GM12878 (cell line): ENCODE measurements around the gene LRRC55. TPM values are rescaled to one million over a fixed set of nuclear protein-coding genes. Genes with fewer than 3 reads are reported as not detected.

Experiments used
- ATAC-seq: fragments of 200-7000 bp; cut with Tn5 transposase; 3 replicates; pipeline ENCODE4 v1.9.1; 2020; ENCODE audit warnings: mild to moderate bottlenecking, moderate library complexity
- BruUV-seq: library from RNA; stranded (reverse); fragments of 400-500 nt; replicated peaks from 2 replicates; lab custom pipeline; 2021; lab: Mats Ljungman, UMichigan
- CTCF ChIA-PET: fragments of 300-600 bp; sonication (Branson Sonifier 250); formaldehyde crosslinking; extraction: SDS; loops from one replicate; lab custom pipeline; 2021; ENCODE audit warnings: inconsistent platforms; lab: Yijun Ruan, JAX
- POLR2A ChIA-PET: fragments of 350-600 bp; formaldehyde crosslinking; extraction: SDS; loops from one replicate; lab custom pipeline; 2021; ENCODE audit warnings: inconsistent platforms; lab: Charles Lee
- RAD21 ChIA-PET: fragments of 300-600 bp; sonication (Branson Sonifier 250); formaldehyde crosslinking; loops from one replicate; lab custom pipeline; 2023; ENCODE audit warnings: antibody characterized with exemption; ENCODE audit not compliant: unreplicated experiment; lab: Charles Lee
- SMC1A ChIA-PET: fragments of 300-600 bp; sonication (Branson Sonifier 250); formaldehyde crosslinking; loops from one replicate; lab custom pipeline; 2023; ENCODE audit not compliant: unreplicated experiment, uncharacterized antibody; lab: Charles Lee
- DNase-seq: peaks from one replicate; pipeline ENCODE4 v3.0.0-alpha.2; 2011; ENCODE audit warnings: low read depth, low spot score
- FAIRE-seq: peaks from 3 replicates; lab custom pipeline; 2011; peaks lifted over from hg19 to GRCh38; lab: Jason Lieb, UNC
- H2AFZ ChIP-seq: 2 replicates; pipeline ENCODE4 v1.6.0; 2011; ENCODE audit warnings: low read depth, low read length, control low read depth; ENCODE audit not compliant: control insufficient read depth
- H3K27ac ChIP-seq: 2 replicates; pipeline ENCODE4 v1.5.1; 2011; ENCODE audit warnings: control low read depth; ENCODE audit not compliant: control insufficient read depth, insufficient read depth
- H3K27me3 ChIP-seq, 2 experiments: replicated peaks in 1 of 2; 2 replicates each; pipeline versions ENCODE4 v1.6.0 to v1.6.1; 2011; ENCODE audit warnings: low read length in 1 of 2; ENCODE audit not compliant: control insufficient read depth in 2 of 2, insufficient read depth in 2 of 2
- H3K36me3 ChIP-seq, 2 experiments: 2 replicates each; pipeline ENCODE4 v1.5.1; 2011; ENCODE audit warnings: low read length in 1 of 2; ENCODE audit not compliant: control insufficient read depth in 2 of 2, insufficient read depth in 2 of 2
- H3K4me1 ChIP-seq: 2 replicates; pipeline ENCODE4 v1.6.1; 2011; ENCODE audit warnings: mild to moderate bottlenecking, low read length, moderate library complexity, mixed read lengths; ENCODE audit not compliant: control insufficient read depth, insufficient read depth
- H3K4me2 ChIP-seq: 2 replicates; pipeline ENCODE4 v1.6.0; 2011; ENCODE audit warnings: control low read depth; ENCODE audit not compliant: control insufficient read depth, insufficient read depth
- H3K4me3 ChIP-seq: fragments of 200-600 bp; sonication (generic); 2 replicates; pipeline ENCODE4 v1.5.1; 2016
- H3K79me2 ChIP-seq: 2 replicates; pipeline ENCODE4 v1.6.0; 2011; ENCODE audit warnings: low read length; ENCODE audit not compliant: control insufficient read depth, insufficient read depth
- H3K9ac ChIP-seq: 2 replicates; pipeline ENCODE4 v1.8.0; 2011; ENCODE audit warnings: low read length, control low read depth, mixed read lengths; ENCODE audit not compliant: control insufficient read depth, insufficient read depth
- H3K9me3 ChIP-seq: replicated peaks from 3 replicates; pipeline ENCODE4 v1.5.1; 2011; ENCODE audit warnings: mild to moderate bottlenecking, low read length; ENCODE audit not compliant: control insufficient read depth, insufficient read depth
- H4K20me1 ChIP-seq: 2 replicates; pipeline ENCODE4 v1.6.0; 2011; ENCODE audit not compliant: control insufficient read depth, insufficient read depth
- ASH2L ChIP-seq: fragments of 300-600, 200-600 bp; sonication (generic); IDR thresholded peaks from 2 replicates; pipeline ENCODE4 v1.6.1; 2017; ENCODE audit warnings: low read depth, mild to moderate bottlenecking, borderline replicate concordance
- CEBPB ChIP-seq, 2 experiments: fragments of 150-350 bp in 1 of 2; IDR thresholded peaks; 2 replicates each; pipeline ENCODE4 v1.6.1; 2012 to 2014; ENCODE audit warnings: low read depth in 2 of 2, low read length in 2 of 2, borderline replicate concordance in 1 of 2, inconsistent platforms in 1 of 2
- CHD4 ChIP-seq: fragments of 200-600 bp; sonication (generic); IDR thresholded peaks from 2 replicates; pipeline ENCODE4 v1.6.1; 2016; ENCODE audit warnings: mild to moderate bottlenecking
- KDM1A ChIP-seq: fragments of 200-600 bp; sonication (generic); IDR thresholded peaks from 2 replicates; pipeline ENCODE4 v1.6.1; 2016; ENCODE audit warnings: borderline replicate concordance
- MTA2 ChIP-seq: fragments of 450-650 bp; IDR thresholded peaks from 2 replicates; pipeline ENCODE4 v1.6.1; 2016; ENCODE audit warnings: low read depth, mild to moderate bottlenecking, moderate library complexity
- PKNOX1 ChIP-seq: fragments of 450-650 bp; IDR thresholded peaks from 2 replicates; pipeline ENCODE4 v1.6.1; 2016; ENCODE audit warnings: mild to moderate bottlenecking
- POLR2AphosphoS2 ChIP-seq: IDR thresholded peaks from 2 replicates; pipeline ENCODE4 v1.6.1; 2011; ENCODE audit warnings: low read depth, mild to moderate bottlenecking, low read length, improper control_type of control experiment, moderate library complexity
- RAD51 ChIP-seq: fragments of 450-650 bp; IDR thresholded peaks from 2 replicates; pipeline ENCODE4 v1.6.1; 2016; ENCODE audit warnings: moderate library complexity, mild to moderate bottlenecking, inconsistent platforms
- SMAD1 ChIP-seq: fragments of 450-650 bp; IDR thresholded peaks from 2 replicates; pipeline ENCODE4 v1.6.1; 2018; ENCODE audit warnings: mild to moderate bottlenecking, low read depth; ENCODE audit not compliant: partially characterized antibody
- SMC3 ChIP-seq: IDR thresholded peaks from 2 replicates; pipeline ENCODE4 v1.6.1; 2011; ENCODE audit warnings: low read length, improper control_type of control experiment, borderline replicate concordance
- STAT3 ChIP-seq: IDR thresholded peaks from 2 replicates; pipeline ENCODE4 v1.6.1; 2011; ENCODE audit warnings: low read depth, low read length, improper control_type of control experiment
- TCF3 ChIP-seq: IDR thresholded peaks from 2 replicates; pipeline ENCODE4 v1.6.1; 2012; ENCODE audit warnings: low read depth, mild to moderate bottlenecking, low read length, borderline replicate concordance; ENCODE audit not compliant: insufficient read depth
- TCF7 ChIP-seq: IDR thresholded peaks from 2 replicates; pipeline ENCODE4 v1.6.1; 2014; ENCODE audit warnings: antibody characterized with exemption, borderline replicate concordance
- ZBTB11 ChIP-seq: fragments of 450-650 bp; formaldehyde crosslinking; IDR thresholded peaks from 2 replicates; pipeline ENCODE4 v1.5.0; 2022; ENCODE audit warnings: mild to moderate bottlenecking, missing genetic modification characterization
- ZNF217 ChIP-seq: fragments of 450-650 bp; IDR thresholded peaks from 2 replicates; pipeline ENCODE4 v1.6.1; 2017; ENCODE audit warnings: antibody characterized with exemption, mild to moderate bottlenecking
- ZNF274 ChIP-seq: IDR thresholded peaks from one replicate; pipeline ENCODE4 v1.8.0; 2011; ENCODE audit not compliant: insufficient read length, insufficient read depth
- ZNF622 ChIP-seq: fragments of 450-650 bp; IDR thresholded peaks from 2 replicates; pipeline ENCODE4 v1.6.1; 2017; ENCODE audit warnings: mild to moderate bottlenecking, inconsistent platforms
- ZZZ3 ChIP-seq: IDR thresholded peaks from 2 replicates; pipeline ENCODE4 v1.6.1; 2011; ENCODE audit warnings: low read depth; ENCODE audit not compliant: control insufficient read depth, insufficient read length
- WGBS: methylation state at CpG from one replicate; pipeline ENCODE4 v1.1.6; 2016; ENCODE audit warnings: low lambda C conversion rate; ENCODE audit not compliant: insufficient replicate concordance, insufficient coverage; ENCODE audit errors: missing lambda C conversion rate; 5-methylcytosine and 5-hydroxymethylcytosine counted together
- in situ Hi-C: fragments of 300-500 bp; cut with MboI; formaldehyde crosslinking; loops from 9 replicates; pipeline ENCODE4 v1.14.3; 2018; ENCODE audit warnings: mixed read lengths
- intact Hi-C: fragments of 100-400 bp; cut with micrococcal nuclease; formaldehyde crosslinking; loops from one replicate; pipeline ENCODE4 v1.14.2; 2022; ENCODE audit not compliant: unreplicated experiment
- polyA plus RNA-seq, 11 experiments: library from polyadenylated mRNA; depleted of rRNA in 4 of 11; unstranded in 6 of 11; stranded (reverse) in 5 of 11; fragments of >200 nt; fragmentation: Nextera tagmentation in 4 of 11; fragmentation: Illumina TruSeq in 1 of 11; extraction: Ambion mirVana in 4 of 11; extraction: Trizol in 1 of 11; gene quantifications; 1 replicate in 1 of 11; 2 replicates in 10 of 11; pipeline versions ENCODE4 v1.2.1 to v1.2.3, GENCODE V29; 2011 to 2016; ENCODE audit warnings: inconsistent platforms in 2 of 11, missing spikeins in 2 of 11, low read depth in 1 of 11
- total RNA-seq, 4 experiments: library from RNA; depleted of rRNA in 3 of 4; stranded (reverse); fragments of >200 nt in 3 of 4; fragmentation: Illumina TruSeq in 1 of 4; extraction: Trizol in 1 of 4; gene quantifications; 2 replicates each; pipeline versions ENCODE4 v1.2.1 to v1.2.3, GENCODE V29; 2013 to 2021
- TF ChIP-seq, protein P1 (sequence below), 3 experiments: IDR thresholded peaks in 2 of 3; conservative IDR thresholded peaks in 1 of 3; 2 replicates each; pipeline ENCODE4 v1.5.1; 2011; ENCODE audit warnings: low read depth in 3 of 3, low read length in 3 of 3, mild to moderate bottlenecking in 3 of 3, control low read depth in 2 of 3, moderate library complexity in 2 of 3, inconsistent platforms in 1 of 3, mixed read lengths in 1 of 3; ENCODE audit not compliant: control insufficient read depth in 2 of 3, insufficient read depth in 1 of 3; ENCODE audit errors: extremely low read depth in 1 of 3

Gene LRRC55
- total and polyA plus RNA-seq, 10 of the 15 experiments (the other 5 are each of a cell fraction or from before 2014, with no cell fraction given): 0.01 to 0.04 TPM; not detected in 8

- no peak for TF ChIP-seq ASH2L
- TF ChIP-seq ZBTB11: no peak
- TF ChIP-seq TCF3: no peak
- no peak for TF ChIP-seq TCF7
- no peak for TF ChIP-seq SMAD1
- TF ChIP-seq, all 136 proteins: peak for 0
These were observed 35.3 kb downstream of the LRRC55 start (continued) for GRCh38 chr11:57217053-57217452.

DNA sequence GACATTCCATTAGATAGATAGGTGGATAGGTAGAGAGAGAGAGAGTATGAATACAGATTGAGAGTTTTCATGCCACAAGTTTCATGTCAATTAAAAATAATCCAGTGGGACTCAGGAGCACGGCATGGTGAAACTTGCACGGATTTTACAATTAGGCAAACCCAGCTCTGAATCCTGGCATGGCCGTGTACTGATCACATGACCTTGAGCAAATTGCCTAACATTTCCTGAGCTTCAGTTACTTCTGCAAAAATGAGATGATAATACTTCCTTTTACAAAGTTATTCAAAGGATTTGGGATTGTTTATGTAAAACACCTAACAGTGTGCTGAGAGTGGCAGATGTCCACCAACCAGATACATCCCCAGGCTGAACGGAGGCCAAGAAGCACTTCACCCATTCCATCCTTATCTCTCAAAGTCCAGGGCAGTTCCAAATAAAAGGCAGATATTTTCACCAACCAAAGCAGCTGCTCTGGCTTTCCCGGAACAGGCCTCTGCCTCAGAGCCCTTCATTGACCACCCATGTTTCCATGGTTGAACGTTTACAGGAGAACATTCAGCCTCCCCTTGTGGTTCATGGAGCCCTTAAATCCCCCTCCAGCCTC, 37.4 kb downstream of the LRRC55 start:
- Histone ChIP-seq H3K4me2 (no peak overlapping the region), H3K36me3 (no peaks in the 10 kb centered on the region), H3K4me1 (no peaks in the 10 kb centered on the region), H3K27me3 (no peaks in the 10 kb centered on the region; a peak in 2 of 4 replicates), H4K20me1 (no peaks in the 10 kb centered on the region), H3K27ac (no peak overlapping the region), H2AFZ (no peak overlapping the region), H3K9me3 (no peaks in the 10 kb centered on the region), H3K79me2 (no peaks in the 10 kb centered on the region), H3K4me3 (no peak overlapping the region), H3K9ac (no peak overlapping the region)
- BruUV-seq: no TSS peak
- DNase-seq: no peak
- ChIA-PET RAD21 (no interaction called here), CTCF (no interaction called here), POLR2A (no interaction called here), SMC1A (no interaction called here)
- in situ Hi-C loops: no loop called here
- 19% methylated on average over 6 of the region's 6 CpGs for WGBS
- FAIRE-seq: no peak
- ATAC-seq: no peak
- intact Hi-C loops: no loop called here
- TF ChIP-seq MTA2 (no peak), CHD4 (no peak), CEBPB (IDR thresholded peaks at IDR 0.05; ENCODE audit: borderline replicate concordance in 1 of 2, low read depth in 2 of 2, low read length in 2 of 2) (no peak), PKNOX1 (no peak), KDM1A (no peak), POLR2AphosphoS2 (no peak), ZZZ3 (no peak), SMC3 (no peak), STAT3 (no peak), ZNF274 (no peak), ZNF622 (no peak), RAD51 (no peak), ZNF217 (no peak)
- TF ChIP-seq, protein P1, sequence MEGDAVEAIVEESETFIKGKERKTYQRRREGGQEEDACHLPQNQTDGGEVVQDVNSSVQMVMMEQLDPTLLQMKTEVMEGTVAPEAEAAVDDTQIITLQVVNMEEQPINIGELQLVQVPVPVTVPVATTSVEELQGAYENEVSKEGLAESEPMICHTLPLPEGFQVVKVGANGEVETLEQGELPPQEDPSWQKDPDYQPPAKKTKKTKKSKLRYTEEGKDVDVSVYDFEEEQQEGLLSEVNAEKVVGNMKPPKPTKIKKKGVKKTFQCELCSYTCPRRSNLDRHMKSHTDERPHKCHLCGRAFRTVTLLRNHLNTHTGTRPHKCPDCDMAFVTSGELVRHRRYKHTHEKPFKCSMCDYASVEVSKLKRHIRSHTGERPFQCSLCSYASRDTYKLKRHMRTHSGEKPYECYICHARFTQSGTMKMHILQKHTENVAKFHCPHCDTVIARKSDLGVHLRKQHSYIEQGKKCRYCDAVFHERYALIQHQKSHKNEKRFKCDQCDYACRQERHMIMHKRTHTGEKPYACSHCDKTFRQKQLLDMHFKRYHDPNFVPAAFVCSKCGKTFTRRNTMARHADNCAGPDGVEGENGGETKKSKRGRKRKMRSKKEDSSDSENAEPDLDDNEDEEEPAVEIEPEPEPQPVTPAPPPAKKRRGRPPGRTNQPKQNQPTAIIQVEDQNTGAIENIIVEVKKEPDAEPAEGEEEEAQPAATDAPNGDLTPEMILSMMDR (IDR thresholded peaks at IDR 0.05 in 2 of 3, conservative IDR thresholded peaks at IDR 0.05 in 1 of 3; ENCODE audit: control insufficient read depth in 2 of 3, extremely low read depth in 1 of 3, insufficient read depth in 1 of 3, low read depth in 3 of 3, low read length in 3 of 3): no peak
